Camera-type eye (tissue), 1 donor: ENCODE measurements around the gene CCDC185. TPM values are rescaled to one million over a fixed set of nuclear protein-coding genes. Genes with fewer than 3 reads are reported as not detected.

Experiments
- total RNA-seq: library from RNA; depleted of rRNA; stranded (reverse); fragments of >200 nt; gene quantifications from one replicate; pipeline ENCODE4 v1.2.3, GENCODE V29; 2014

Gene CCDC185
- total RNA-seq, result not detected

DNA sequence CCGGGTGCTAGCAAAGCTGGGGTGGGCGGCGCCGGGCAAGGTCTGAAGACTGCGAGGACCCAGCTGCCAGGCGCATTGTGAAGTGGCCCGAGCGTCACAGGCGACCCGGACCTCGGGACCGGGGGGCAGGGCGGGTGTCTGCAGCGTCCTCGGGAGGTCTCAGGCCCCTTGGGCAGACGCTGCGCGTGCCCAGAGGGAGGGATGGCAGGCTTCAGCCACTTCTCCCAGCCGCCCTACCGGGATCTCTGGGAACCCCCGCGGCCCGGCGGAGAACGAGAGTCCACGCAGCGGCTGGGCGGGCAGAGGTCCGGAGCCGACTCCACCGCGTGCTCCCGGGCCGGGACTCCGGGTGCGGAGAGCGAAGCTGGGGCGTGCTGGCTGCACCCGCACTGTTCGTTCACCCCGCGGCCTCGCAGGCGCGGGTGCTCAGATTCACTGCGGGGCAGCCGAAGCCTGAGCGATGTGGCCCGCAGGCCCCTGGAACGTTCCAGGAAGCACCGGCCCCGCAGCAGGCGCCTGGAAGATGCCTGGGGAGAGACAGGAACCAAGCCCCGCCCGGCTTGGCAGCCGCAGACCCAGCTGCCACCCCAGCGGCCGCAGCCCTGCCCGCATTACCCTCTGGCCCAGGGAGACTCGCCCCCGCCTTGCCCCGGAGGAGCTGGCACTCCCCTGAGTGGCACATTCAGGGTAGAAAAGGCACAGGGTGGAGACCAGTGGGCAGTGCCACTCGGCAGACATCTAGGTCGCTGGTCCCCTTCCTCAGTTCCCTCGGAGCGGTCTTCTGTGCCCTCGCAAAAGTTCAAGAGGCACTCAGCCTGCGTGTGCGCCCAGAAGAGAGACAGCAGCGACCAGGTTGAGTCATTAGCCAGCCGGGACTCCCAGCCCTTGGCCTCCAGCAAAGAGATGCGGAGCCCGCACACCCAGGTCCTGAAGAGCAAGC is at the start of gene CCDC185:
CCDC185 (plus strand) TSS at position 141 of the 940 bp plus-strand sequence; CDS start at position 202, 61 bp downstream.

DNA sequence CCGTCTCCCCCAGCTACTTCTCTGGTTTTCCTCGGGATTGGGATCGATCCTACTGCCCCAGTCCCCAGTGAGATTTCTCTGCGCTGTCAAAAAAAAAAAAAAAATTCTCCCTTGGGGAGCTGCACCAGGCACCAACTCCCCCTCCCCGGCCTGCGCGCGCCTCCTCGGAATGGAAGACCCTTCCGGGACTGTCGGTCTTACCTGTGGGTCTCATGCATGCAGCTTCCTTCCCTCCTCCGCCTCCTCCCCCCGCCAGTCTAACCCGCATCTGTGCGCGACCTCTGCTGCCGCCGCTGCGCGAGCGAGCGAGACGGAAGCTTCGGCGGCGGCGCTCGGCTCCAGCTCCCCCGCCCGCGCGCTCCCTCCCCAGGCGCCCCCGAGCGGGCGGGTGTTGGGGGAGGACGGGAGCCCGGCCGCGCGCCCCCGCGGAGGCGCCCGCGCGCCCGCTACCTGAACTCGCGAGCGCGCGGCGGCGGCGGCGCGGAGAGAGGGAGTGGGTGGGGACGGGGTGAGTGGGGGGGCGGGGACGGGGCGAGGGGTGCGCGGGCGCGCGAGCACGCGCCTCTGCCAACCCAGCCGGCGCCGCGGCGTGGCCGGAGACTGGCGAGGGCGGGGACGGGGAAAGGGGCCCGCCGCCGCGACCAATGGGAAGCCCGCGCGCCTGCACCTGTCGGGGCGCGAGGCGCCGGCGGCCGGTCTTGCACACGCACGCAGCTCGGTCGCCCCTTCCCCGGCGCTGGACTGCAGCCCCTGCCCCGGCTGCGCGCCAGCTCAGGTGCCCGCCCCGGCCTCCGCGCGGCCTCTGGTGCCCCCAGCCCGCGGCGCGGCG is 29.1 kb upstream of the CCDC185 start, which contains the start of gene SUSD4:
SUSD4 (minus strand) TSS at position 321 of the 829 bp plus-strand sequence. CDS start 751 bp downstream, outside the sequence.

Other genes with a start within 250 kb of the CCDC185 start
- gene SUSD4, start 29.2 kb upstream of the CCDC185 start, total RNA-seq, result 12.1 TPM